Effector memory CD4-positive, alpha-beta T cell (primary cell): ENCODE results near the gene CPSF4L.
"Not testable (repeated sequence)": the region's sequence is repeated elsewhere in the genome, so short reads cannot be mapped to it uniquely, and the experiment has no call there.

Source experiments
- DNase-seq, 3 donors: peaks; one replicate each; pipeline ENCODE4 v3.0.0-alpha.2; 2020
- H3K27ac ChIP-seq: 2 replicates; pipeline ENCODE4 v1.7.0; 2013; ENCODE audit warnings: mild to moderate bottlenecking, low read length, moderate library complexity; ENCODE audit not compliant: insufficient read depth, poor library complexity, severe bottlenecking
- H3K27me3 ChIP-seq: replicated peaks from 2 replicates; pipeline ENCODE4 v1.7.0; 2013; ENCODE audit warnings: mild to moderate bottlenecking, low read length; ENCODE audit not compliant: insufficient read depth, control insufficient read depth, poor library complexity, severe bottlenecking
- H3K36me3 ChIP-seq: 2 replicates; pipeline ENCODE4 v1.7.0; 2013; ENCODE audit warnings: mild to moderate bottlenecking, low read length, moderate library complexity; ENCODE audit not compliant: control insufficient read depth, insufficient read depth
- H3K4me1 ChIP-seq: 2 replicates; pipeline ENCODE4 v1.7.0; 2013; ENCODE audit warnings: low read length, mild to moderate bottlenecking; ENCODE audit not compliant: control insufficient read depth, insufficient read depth, poor library complexity, severe bottlenecking
- H3K4me3 ChIP-seq: 2 replicates; pipeline ENCODE4 v1.7.0; 2013; ENCODE audit warnings: low read length, low read depth, mild to moderate bottlenecking; ENCODE audit not compliant: insufficient read depth, poor library complexity, severe bottlenecking
- H3K9me3 ChIP-seq: 2 replicates; pipeline ENCODE4 v1.7.0; 2013; ENCODE audit warnings: mild to moderate bottlenecking, low read length, moderate library complexity; ENCODE audit not compliant: control insufficient read depth
- total RNA-seq, 3 donors: gene quantifications; one replicate each; lab custom pipeline; 2026; lab: John Stamatoyannopoulos, UW

Gene CPSF4L, protein sequence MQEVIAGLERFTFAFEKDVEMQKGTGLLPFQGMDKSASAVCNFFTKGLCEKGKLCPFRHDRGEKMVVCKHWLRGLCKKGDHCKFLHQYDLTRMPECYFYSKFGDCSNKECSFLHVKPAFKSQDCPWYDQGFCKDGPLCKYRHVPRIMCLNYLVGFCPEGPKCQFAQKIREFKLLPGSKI
- 0 reads per million in 3 donors for total RNA-seq

DNA sequence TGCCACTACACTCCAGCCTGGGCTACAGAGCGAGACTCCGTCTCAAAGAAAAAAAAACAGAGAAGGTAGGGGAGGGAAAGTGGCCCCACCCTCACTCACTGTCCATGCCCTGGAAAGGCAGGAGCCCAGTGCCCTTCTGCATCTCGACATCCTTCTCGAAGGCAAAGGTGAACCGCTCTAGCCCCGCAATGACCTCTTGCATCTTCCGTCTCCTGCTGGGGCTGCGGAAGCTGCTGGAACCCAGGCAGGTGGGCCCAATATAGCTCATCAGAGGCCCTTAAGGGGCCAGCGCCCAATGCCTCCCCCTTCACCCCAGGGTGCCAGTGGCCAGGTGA lies at the start of gene CPSF4L:
CPSF4L (minus strand) TSS at position 264 of the 335 bp plus-strand sequence; CDS start at position 202, 62 bp downstream.
- H3K4me3 ChIP-seq: no peak within 1 kb of the TSS
- no peaks in the 10 kb centered on the region for H3K9me3 ChIP-seq
- H3K4me1 ChIP-seq: no peaks in the 10 kb centered on the region
- H3K36me3 ChIP-seq: no peaks in the 10 kb centered on the region
- no peak for DNase-seq
- H3K27ac ChIP-seq: no peak within 1 kb of the TSS
- H3K27me3 ChIP-seq: no peaks in the 10 kb centered on the region

DNA sequence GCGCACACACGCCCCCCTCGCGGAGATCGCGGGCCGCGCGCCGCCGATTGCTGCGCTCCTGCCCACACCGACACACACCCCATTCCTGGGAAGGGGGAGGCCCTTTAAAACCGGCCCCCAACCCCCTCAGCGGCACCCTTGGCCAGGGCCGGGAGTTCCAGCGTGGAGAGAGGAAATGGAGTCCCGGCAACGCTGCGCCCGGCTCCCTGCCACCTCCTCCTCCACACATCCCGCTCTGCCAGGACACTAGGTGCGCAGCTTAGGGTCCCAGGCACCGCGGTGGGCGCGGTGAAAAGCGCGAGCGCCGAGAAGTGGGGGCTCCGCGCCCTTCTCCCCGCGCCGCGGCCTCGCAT lies 49.7 kb upstream of the CPSF4L start:
- H3K4me3 ChIP-seq: peak overlapping the region; percentile 96
- H3K27ac ChIP-seq: peak overlapping the region; percentile 58
- H3K36me3 ChIP-seq: no peaks in the 10 kb centered on the region
- no peaks in the 10 kb centered on the region for H3K9me3 ChIP-seq
- no peaks in the 10 kb centered on the region for H3K27me3 ChIP-seq
- H3K4me1 ChIP-seq: peaks cover 13% of the 10 kb centered on the region
- DNase-seq: no peak

DNA sequence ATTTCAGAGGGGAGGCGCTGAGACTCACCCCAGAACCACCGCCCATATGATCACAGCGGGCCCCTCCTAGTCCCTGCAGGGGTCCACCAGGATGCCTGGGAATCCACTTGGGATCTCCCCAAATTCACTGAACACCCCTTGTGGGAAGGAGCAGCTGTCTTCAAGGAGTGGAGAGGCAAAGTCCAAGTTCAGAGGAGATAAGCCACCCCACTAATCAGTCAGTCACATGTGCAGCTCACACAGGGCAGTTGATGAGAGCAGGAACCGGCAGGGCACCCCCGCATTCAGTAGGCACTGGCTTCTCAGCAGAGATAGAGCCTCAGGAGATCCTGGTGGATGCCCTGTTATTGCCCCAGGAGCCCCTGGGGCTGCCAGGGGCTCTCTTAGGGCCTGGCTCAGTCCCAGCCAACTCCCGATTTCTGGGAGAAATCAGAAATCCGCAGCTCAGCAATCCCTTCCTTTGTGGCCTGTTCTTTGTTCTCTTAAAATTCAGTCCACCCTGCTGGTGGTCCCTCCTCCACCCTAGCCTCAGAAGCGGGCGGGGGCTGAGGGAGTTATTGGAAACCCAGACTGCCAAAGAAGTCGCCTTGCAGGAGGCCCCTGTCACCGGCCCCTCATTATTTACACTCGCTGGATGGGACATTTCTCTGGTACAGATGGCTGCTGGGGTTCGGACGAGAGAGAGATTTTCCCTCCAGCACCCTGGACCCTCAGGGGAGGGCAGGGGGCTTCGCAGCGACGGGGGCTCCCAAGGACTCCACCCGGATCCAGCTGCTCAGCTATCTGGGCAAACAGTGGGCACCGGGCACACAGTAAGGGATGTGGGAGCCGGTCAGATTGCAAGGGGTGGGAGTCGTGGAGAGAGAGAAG lies 48.3 kb upstream of the CPSF4L start:
- Histone ChIP-seq H3K4me1 (peaks cover 13% of the 10 kb centered on the region), H3K36me3 (no peaks in the 10 kb centered on the region), H3K9me3 (no peaks in the 10 kb centered on the region), H3K4me3 (peak overlapping the region; percentile 96), H3K27me3 (no peaks in the 10 kb centered on the region), H3K27ac (no peak overlapping the region)
- no peak for DNase-seq

DNA sequence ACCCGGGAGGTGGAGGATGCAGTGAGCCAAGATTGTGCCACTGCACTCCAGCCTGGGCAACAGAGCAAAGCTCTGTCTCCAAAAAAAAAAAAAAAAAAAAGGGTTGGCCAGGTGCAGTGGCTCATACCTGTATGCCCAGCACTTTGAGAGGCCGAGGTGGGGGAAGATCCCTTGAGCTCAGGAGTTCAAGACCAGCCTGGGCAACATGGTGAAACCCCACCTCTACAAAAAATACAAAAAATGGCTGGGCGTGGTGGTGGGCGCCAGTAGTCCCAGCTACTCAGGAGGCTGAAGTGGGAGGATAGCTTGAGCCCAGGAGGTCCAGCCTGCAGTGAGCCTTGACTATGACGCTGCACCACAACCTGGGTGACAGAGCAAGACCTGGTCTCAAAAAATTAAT lies 47.3 kb upstream of the CPSF4L start:
- H3K27ac ChIP-seq, H3K9me3 ChIP-seq, DNase-seq, H3K36me3 ChIP-seq, H3K4me3 ChIP-seq, H3K27me3 ChIP-seq: not testable (repeated sequence)
- H3K4me1 ChIP-seq: peaks cover 13% of the 10 kb centered on the region

DNA sequence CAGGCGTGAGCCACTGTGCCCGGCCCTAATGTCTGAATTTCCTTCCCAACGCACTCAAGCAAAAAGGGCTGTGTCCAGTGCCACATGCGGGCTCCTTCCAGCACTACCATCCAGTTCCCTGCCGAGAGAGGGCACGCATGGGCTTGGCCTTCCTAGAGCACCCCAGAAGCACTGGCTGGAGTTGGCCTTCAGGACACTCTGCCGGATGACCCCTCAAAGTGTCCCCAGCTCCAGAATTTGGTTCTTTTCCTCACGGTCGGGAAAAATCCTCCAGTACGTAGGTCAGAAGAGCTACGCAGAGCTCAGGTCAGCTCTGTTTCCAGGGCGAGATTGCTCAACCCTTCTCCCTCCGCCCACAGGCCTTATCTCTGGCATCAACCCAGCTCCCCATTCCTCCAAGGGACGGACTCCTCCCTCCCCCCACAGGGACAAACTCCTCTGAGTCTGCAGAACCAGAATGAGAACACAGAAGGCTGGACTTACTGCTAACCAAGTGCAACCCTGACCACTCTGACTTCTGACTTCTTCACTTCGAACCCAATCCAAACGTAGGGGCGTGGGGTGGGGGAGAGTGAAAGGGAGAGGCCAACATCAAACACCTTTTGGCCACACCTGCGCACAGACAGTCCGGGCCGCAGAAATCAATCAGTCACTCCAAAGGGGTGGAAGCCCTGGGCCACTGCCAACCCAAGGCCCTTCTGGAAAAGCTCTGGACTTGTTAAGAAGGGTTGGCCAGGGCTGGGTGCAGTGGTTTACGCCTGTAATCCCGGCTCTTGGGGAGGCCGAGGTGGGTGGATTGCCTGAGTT lies 46.5 kb upstream of the CPSF4L start:
- no peaks in the 10 kb centered on the region for H3K9me3 ChIP-seq
- DNase-seq: no peak
- no peak overlapping the region for H3K4me3 ChIP-seq
- peaks cover 13% of the 10 kb centered on the region for H3K4me1 ChIP-seq
- no peaks in the 10 kb centered on the region for H3K27me3 ChIP-seq
- H3K27ac ChIP-seq: no peak overlapping the region
- H3K36me3 ChIP-seq: no peaks in the 10 kb centered on the region

DNA sequence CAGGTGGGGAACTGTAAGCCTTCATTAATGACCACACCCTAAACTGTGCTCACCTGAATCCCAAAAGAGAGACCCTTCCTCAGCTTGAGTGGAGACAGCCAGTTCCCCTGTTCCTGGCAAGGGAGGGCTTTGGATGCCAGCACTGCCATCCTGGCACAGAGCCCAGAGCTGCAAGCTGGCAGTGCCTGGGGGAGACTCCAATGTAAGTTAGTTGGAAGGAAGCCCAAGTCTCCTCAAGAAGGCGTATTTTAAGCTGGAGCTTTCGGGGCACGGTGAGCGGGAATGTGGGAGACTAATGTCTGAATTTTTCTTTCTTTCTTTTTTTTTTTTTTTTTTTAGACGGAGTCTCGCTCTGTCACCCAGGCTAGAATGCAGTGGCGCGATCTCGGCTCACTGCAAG lies 45.5 kb upstream of the CPSF4L start:
- Histone ChIP-seq H3K9me3 (no peaks in the 10 kb centered on the region), H3K27ac (no peak overlapping the region), H3K4me1 (peaks cover 9% of the 10 kb centered on the region), H3K27me3 (no peaks in the 10 kb centered on the region), H3K36me3 (no peaks in the 10 kb centered on the region), H3K4me3 (no peak overlapping the region)
- no peak for DNase-seq

DNA sequence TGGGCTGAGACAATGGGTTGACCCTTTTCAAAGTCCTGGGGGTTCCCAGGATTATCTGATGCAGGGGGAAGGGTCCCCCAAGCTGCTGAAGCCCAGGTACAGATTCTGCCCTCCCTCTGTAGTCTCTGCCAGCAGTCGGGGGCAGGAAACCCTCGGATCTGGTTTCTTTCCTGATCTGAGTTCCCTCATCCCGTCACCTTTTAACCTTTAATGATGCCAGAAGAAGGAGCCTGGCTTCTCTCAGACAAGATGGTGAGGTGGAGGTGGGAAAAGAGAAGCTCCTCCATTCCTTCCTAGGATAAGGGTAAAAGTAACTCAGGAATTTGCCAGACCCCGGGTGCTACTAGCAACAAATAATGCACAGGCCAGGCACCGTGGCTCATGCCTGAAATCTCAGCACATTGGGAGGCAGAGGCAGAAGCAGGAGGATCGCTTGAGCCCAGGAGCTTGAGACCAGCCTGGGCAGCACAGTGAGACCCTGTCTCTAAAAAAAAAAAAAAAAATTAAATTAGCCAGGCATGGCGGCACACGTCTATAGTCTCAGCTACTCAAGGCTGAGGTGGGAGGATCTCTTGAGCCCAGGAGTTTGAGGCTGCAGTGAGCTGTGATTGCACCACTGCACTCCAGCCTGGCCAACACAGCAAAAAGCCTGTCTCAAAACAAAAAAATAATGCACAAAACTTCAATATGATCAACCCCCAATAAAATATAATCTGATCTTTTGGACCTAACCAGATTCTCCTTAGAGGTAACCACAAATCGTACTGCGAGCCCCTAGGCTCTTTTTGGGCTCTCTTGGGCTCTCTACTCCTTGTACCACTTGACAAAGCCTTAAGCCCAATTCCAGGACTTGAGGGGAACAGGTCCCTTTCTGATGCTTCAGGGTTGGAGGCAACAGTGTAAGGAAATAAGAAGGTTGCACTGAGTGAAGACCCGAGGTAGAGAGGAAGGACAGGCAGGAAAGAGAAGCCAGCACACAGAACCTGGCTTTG lies 44.5 kb upstream of the CPSF4L start:
- no peaks in the 10 kb centered on the region for H3K9me3 ChIP-seq
- no peaks in the 10 kb centered on the region for H3K27me3 ChIP-seq
- no peak for DNase-seq
- H3K36me3 ChIP-seq: no peaks in the 10 kb centered on the region
- H3K4me3 ChIP-seq: no peak overlapping the region
- H3K27ac ChIP-seq: no peak overlapping the region
- H3K4me1 ChIP-seq: peaks cover 9% of the 10 kb centered on the region

DNA sequence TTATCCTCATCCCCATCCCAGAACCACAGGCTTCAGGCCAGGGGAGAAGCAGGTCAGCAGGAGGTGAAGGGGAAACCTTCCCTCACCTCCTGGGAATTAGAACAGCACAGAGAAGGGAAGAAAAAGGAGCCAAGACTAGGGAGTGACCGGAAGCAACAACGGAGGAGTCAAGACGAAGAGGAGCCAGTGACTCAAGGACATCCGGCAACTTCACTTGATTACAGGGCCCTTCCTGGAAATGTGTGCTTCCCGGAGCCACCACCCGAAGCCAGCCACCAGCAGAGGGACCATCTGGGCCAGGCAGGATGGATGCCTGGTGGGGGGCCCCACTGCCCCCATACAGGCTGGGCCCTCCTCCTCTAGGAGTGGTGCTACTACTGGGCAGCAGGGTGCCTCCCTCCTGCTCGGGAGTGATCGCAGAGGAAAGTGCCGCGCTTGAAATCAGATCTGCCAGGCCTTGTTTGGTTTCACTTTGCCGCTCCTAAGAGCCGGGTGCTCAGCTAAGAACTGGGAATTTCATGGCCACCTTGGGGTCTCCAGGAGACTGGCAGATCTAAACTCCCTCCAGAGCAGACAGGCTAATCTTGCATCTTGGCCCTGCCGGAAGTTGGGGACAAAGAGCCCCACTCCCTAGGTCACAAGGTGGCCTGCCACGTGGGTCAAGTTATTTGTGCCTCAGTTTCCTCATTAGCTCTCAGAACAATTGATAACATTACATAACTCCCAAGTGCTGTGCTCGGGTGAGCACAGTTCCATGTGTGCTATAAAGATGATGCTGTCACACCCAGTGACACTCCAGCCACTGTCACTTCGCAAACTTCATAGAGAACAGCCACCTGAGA lies 43.5 kb upstream of the CPSF4L start:
- Histone ChIP-seq H3K4me1 (peaks cover 3% of the 10 kb centered on the region), H3K9me3 (no peaks in the 10 kb centered on the region), H3K4me3 (no peak overlapping the region), H3K27ac (no peak overlapping the region), H3K36me3 (no peaks in the 10 kb centered on the region), H3K27me3 (no peaks in the 10 kb centered on the region)
- DNase-seq: no peak

DNA sequence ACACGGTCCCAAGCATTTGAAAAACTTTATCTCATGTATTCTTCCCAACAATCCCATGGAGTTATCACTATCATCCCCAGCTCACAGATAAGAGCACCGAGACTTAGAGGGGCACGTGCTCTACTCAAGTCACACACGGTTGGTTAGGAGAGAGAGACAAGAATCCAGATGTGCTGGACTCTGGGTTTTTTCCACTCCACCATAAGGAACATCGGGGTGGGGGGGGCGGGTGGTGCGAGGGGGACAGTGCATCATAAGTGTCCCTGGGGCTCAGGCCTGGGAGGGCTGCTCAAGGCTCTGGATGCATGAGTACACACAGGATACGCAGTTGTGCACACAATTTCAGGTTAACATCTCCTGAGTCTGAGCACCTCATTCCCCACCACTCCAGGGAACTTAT lies 42.8 kb upstream of the CPSF4L start:
- Histone ChIP-seq H3K4me3 (no peak overlapping the region), H3K36me3 (no peaks in the 10 kb centered on the region), H3K4me1 (no peaks in the 10 kb centered on the region), H3K27ac (no peak overlapping the region), H3K27me3 (no peaks in the 10 kb centered on the region), H3K9me3 (no peaks in the 10 kb centered on the region)
- no peak for DNase-seq
